Tibial nerve (tissue), 4 donors: ENCODE results near the gene SETD7.

ENCODE experiments used
- CTCF ChIP-seq, 5 experiments: fragments of 200-600 bp in 3 of 5; fragments of 450-650 bp in 2 of 5; sonication (generic) in 3 of 5; IDR thresholded peaks; one replicate each; pipeline ENCODE4 v1.5.1; 2016 to 2019; ENCODE audit warnings: antibody characterized with exemption in 5 of 5, mild to moderate bottlenecking in 3 of 5, moderate library complexity in 2 of 5
- EP300 ChIP-seq, 2 donors: sonication (generic); formaldehyde crosslinking; IDR thresholded peaks; one replicate each; pipeline ENCODE4 v1.6.1; 2017; ENCODE audit warnings: antibody characterized with exemption in 2 of 2, mild to moderate bottlenecking in 1 of 2
- POLR2A ChIP-seq, 2 donors: fragments of 450-650 bp; IDR thresholded peaks; one replicate each; pipeline ENCODE4 v1.6.1; 2017; ENCODE audit warnings: antibody characterized with exemption in 2 of 2, mild to moderate bottlenecking in 2 of 2, moderate library complexity in 2 of 2

DNA sequence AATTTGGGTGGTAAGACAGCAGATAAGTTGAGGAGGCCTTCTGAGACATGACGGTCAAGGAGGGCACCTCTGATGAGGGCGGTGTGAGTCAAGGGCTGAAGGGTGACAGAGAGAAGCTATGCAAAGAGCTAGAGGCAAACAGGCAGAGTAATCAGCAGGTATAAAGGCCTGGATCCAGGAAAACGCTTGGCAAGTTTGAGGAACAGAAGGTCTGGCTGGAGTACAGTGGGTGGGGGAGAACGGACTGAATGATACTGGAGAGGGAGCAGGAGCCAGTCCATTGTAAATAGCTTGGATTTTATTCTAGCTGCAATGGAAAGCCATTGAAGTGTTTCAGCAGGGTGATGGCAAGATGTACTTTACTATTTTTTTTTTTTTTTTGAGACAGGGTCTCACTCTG, 62.8 kb downstream of the SETD7 start:
- TF ChIP-seq CTCF (IDR thresholded peaks at IDR 0.05) (no peak), EP300 (IDR thresholded peaks at IDR 0.05) (no peak), POLR2A (IDR thresholded peaks at IDR 0.05) (no peak)
